ENCODE results near the gene PPARG.
"Not testable (repeated sequence)": the region's sequence is repeated elsewhere in the genome, so short reads cannot be mapped to it uniquely, and the experiment has no call there.

GRCh38 chr3:12276827-12277226 is 12.0 kb upstream of the PPARG start:
- TF ChIP-seq, protein P1, sequence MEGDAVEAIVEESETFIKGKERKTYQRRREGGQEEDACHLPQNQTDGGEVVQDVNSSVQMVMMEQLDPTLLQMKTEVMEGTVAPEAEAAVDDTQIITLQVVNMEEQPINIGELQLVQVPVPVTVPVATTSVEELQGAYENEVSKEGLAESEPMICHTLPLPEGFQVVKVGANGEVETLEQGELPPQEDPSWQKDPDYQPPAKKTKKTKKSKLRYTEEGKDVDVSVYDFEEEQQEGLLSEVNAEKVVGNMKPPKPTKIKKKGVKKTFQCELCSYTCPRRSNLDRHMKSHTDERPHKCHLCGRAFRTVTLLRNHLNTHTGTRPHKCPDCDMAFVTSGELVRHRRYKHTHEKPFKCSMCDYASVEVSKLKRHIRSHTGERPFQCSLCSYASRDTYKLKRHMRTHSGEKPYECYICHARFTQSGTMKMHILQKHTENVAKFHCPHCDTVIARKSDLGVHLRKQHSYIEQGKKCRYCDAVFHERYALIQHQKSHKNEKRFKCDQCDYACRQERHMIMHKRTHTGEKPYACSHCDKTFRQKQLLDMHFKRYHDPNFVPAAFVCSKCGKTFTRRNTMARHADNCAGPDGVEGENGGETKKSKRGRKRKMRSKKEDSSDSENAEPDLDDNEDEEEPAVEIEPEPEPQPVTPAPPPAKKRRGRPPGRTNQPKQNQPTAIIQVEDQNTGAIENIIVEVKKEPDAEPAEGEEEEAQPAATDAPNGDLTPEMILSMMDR (IDR thresholded peaks at IDR 0.05; ENCODE audit: poor library complexity), result not testable (repeated sequence)
- not testable (repeated sequence) for TF ChIP-seq EZH2phosphoT487 (IDR thresholded peaks at IDR 0.05; ENCODE audit: low read depth, severe bottlenecking, unreplicated experiment)

Measured in hepatocyte (in vitro differentiated cells).